ENCODE measurements around the gene TEX11.

The TEX11 gene

DNA sequence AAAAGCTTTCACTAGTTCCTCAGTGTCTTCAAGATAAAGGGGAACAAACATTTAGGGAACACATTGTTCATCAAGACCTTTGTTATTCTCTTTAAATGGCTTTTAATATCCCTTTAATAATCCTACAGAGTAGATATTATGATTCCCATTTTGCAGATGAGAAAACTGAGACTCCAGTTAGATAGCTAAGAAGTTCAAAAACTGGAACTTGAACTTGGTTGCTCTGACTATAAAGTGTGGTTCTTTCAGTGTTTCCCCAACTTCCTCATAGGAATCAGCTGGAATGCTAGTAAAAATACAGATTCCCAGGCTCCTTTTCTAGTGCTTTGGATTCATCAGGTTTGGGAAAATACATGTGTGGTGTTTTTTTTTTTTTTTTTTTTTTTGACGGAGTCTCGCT lies 426.2 kb downstream of the TEX11 start:
- no peak for DNase-seq

- DNase-seq, result no peak
These were observed 426.8 kb downstream of the TEX11 start for GRCh38 chrX:70481471-70482270.

DNA sequence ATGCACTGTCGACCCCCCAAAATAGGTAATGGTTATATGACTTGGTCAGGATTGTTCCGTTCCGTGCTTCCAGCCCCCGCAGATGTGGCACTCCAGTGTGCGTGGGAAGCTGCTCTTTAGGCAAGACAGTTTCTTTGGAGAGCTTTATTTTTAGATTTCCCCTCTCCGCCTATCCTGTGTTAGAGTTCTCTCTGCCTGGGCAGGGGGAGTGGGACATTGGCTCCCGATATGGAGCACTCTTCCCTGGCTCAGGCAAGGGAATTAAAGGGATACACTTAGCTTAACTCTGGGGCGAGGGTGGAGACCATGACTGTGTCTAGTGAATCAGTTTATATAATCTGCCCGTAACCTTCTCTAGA lies 427.9 kb downstream of the TEX11 start:
- no peak for DNase-seq

GRCh38 chrX:70479922-70480659 lies 428.4 kb downstream of the TEX11 start:
- DNase-seq, result no peak

DNA sequence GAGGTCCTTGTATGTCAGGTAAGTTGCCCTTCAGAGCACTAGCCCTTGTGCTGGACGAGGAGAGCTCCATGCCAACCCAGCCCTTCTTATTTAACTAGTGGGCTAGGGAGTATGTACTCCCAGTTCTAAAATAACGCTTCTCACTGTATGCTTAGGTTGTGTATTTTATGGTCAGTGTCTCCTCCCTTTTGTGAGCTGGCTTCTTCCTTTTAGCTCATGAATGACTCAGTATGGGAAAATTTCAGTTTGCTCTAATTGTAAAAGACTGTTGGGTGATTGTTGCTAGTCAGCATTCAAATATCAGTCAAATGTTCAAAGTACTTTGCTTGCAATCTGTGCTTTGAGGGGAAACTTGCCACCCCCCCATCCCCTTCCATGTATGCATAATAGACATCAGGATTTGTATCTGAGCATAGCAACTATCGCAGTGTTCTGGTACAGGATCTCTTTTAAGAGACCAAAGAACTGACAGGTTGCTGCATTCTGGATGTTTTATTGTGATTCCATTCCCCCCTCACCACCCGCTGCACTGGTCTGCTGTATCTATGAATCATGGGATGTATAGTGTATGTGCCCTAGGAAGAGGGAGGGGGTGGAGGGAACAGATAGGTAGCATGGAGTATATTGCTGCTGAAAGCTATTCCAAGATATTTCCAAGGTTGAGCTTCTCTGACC lies 429.1 kb downstream of the TEX11 start:
- DNase-seq, result no peak
